Measurements from ENCODE around the gene MUC2.

GRCh38 chr11:1059759-1060158, 14.9 kb upstream of the MUC2 start:
- no peak for TF ChIP-seq CTCF (IDR thresholded peaks at IDR 0.05; ENCODE audit: insufficient read depth, low read depth, low read length)
- no peak for TF ChIP-seq EZH2 (IDR thresholded peaks at IDR 0.05; ENCODE audit: insufficient read depth, low read length)

Measured in astrocyte (in vitro differentiated cells and primary cell).